Upper lobe of right lung (tissue), 1 donor: ENCODE measurements around the gene SF3B3. TPM values are rescaled to one million over a fixed set of nuclear protein-coding genes. Genes with fewer than 3 reads are reported as not detected.

Source experiments
- ATAC-seq: fragments of 200-7000 bp; cut with Tn5 transposase; one replicate; pipeline ENCODE4 v1.9.1; 2020; ENCODE audit warnings: mild to moderate bottlenecking, moderate library complexity
- DNase-seq: peaks from one replicate; pipeline ENCODE4 v3.0.0-alpha.2; 2020
- H3K27ac ChIP-seq: fragments of 200-600 bp; one replicate; pipeline ENCODE4 v1.8.0; 2022
- H3K27me3 ChIP-seq: fragments of 200-600 bp; one replicate; pipeline ENCODE4 v1.8.0; 2022; ENCODE audit warnings: mild to moderate bottlenecking
- H3K36me3 ChIP-seq: fragments of 200-600 bp; one replicate; pipeline ENCODE4 v1.8.0; 2022
- H3K4me1 ChIP-seq: fragments of 200-600 bp; one replicate; pipeline ENCODE4 v1.8.0; 2022
- H3K4me3 ChIP-seq: fragments of 200-600 bp; one replicate; pipeline ENCODE4 v1.8.0; 2022; ENCODE audit warnings: mild to moderate bottlenecking
- H3K9me3 ChIP-seq: fragments of 200-600 bp; one replicate; pipeline ENCODE4 v1.8.0; 2022
- intact Hi-C: fragments of 100-400 bp; cut with DNase I; formaldehyde crosslinking; loops from one replicate; pipeline ENCODE4 v1.11.0; 2022
- total RNA-seq: library from RNA; stranded (reverse); fragmentation: NEBNext Ultra II Directional; extraction: Animal tissue kit (Norgen Biotek cat#: 25700); gene quantifications from one replicate; pipeline ENCODE4 v1.2.1, GENCODE V29; 2021
- TF ChIP-seq, protein P1 (sequence below): fragments of 200-600 bp; IDR thresholded peaks from one replicate; pipeline ENCODE4 v1.8.0; 2022; ENCODE audit warnings: antibody characterized with exemption
- donor health status: DM: no; HTN: yes; CAD: no; lungs with severe emphysema.

Gene SF3B3
- total RNA-seq, 1 donor from 2014 or later = 174 TPM

- H3K27ac ChIP-seq = no peak overlapping the region
- no peaks in the 10 kb centered on the region for H3K27me3 ChIP-seq
- no peak overlapping the region for H3K4me3 ChIP-seq
- ATAC-seq (no peak), DNase-seq (no peak)
- H3K36me3 ChIP-seq = peaks cover 100% of the 10 kb centered on the region
- H3K4me1 ChIP-seq = no peaks in the 10 kb centered on the region
- intact Hi-C loops = no loop called here
- TF ChIP-seq, protein P1, sequence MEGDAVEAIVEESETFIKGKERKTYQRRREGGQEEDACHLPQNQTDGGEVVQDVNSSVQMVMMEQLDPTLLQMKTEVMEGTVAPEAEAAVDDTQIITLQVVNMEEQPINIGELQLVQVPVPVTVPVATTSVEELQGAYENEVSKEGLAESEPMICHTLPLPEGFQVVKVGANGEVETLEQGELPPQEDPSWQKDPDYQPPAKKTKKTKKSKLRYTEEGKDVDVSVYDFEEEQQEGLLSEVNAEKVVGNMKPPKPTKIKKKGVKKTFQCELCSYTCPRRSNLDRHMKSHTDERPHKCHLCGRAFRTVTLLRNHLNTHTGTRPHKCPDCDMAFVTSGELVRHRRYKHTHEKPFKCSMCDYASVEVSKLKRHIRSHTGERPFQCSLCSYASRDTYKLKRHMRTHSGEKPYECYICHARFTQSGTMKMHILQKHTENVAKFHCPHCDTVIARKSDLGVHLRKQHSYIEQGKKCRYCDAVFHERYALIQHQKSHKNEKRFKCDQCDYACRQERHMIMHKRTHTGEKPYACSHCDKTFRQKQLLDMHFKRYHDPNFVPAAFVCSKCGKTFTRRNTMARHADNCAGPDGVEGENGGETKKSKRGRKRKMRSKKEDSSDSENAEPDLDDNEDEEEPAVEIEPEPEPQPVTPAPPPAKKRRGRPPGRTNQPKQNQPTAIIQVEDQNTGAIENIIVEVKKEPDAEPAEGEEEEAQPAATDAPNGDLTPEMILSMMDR = no peak
- H3K9me3 ChIP-seq = no peaks in the 10 kb centered on the region
Measured at GRCh38 chr16:70548936-70549335, 25.3 kb downstream of the SF3B3 start.

GRCh38 chr16:70550082-70550481, 26.5 kb downstream of the SF3B3 start:
- DNase-seq (no peak), ATAC-seq (no peak)
- no peaks in the 10 kb centered on the region for H3K27me3 ChIP-seq
- H3K9me3 ChIP-seq = no peaks in the 10 kb centered on the region
- H3K4me1 ChIP-seq = no peaks in the 10 kb centered on the region
- peaks cover 100% of the 10 kb centered on the region for H3K36me3 ChIP-seq
- no peak overlapping the region for H3K4me3 ChIP-seq
- intact Hi-C loops = no loop called here
- no peak overlapping the region for H3K27ac ChIP-seq
- TF ChIP-seq, protein P1 = no peak

DNA sequence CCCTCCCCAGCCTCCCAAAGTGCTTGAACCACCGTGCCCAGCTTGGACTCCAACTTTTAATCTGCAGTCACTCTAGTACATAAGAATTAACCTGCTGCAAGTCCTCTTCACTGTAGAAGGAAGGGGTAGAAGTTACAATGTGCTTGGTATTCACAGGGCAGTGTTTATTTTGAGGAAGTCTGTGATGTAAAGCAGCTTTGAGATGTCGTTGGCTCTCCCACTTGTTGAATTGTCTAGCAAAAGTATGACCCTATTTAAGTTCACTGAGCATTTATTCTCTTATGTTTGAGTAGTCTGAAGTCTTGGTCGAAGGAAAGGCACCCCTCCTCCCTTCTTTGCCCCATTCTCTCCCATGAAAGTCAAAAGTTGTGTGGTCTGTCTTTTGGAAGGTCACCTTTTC, 28.2 kb downstream of the SF3B3 start:
- intact Hi-C loops = no loop called here
- Histone ChIP-seq H3K27ac (no peak overlapping the region), H3K4me3 (no peak overlapping the region), H3K4me1 (no peaks in the 10 kb centered on the region), H3K9me3 (no peaks in the 10 kb centered on the region), H3K27me3 (no peaks in the 10 kb centered on the region), H3K36me3 (peaks cover 100% of the 10 kb centered on the region)
- ATAC-seq (no peak), DNase-seq (no peak)
- TF ChIP-seq, protein P1 = no peak

- H3K4me3 ChIP-seq = no peak overlapping the region
- DNase-seq (no peak), ATAC-seq (no peak)
- H3K9me3 ChIP-seq = no peaks in the 10 kb centered on the region
- TF ChIP-seq, protein P1 = no peak
- intact Hi-C loops = no loop called here
- no peaks in the 10 kb centered on the region for H3K27me3 ChIP-seq
- no peak overlapping the region for H3K27ac ChIP-seq
- peaks cover 100% of the 10 kb centered on the region for H3K36me3 ChIP-seq
- H3K4me1 ChIP-seq = no peaks in the 10 kb centered on the region
Measured at GRCh38 chr16:70552675-70553074, 29.1 kb downstream of the SF3B3 start.

- ATAC-seq (no peak), DNase-seq (no peak)
- TF ChIP-seq, protein P1 = no peak
- no peaks in the 10 kb centered on the region for H3K9me3 ChIP-seq
- H3K4me1 ChIP-seq = no peaks in the 10 kb centered on the region
- no peak overlapping the region for H3K27ac ChIP-seq
- no peak overlapping the region for H3K4me3 ChIP-seq
- no peaks in the 10 kb centered on the region for H3K27me3 ChIP-seq
- intact Hi-C loops = no loop called here
- peaks cover 100% of the 10 kb centered on the region for H3K36me3 ChIP-seq
Measured at GRCh38 chr16:70553645-70554044, 30.0 kb downstream of the SF3B3 start.

GRCh38 chr16:70556063-70556462, 32.4 kb downstream of the SF3B3 start:
- intact Hi-C loops = no loop called here
- peaks cover 100% of the 10 kb centered on the region for H3K36me3 ChIP-seq

More at GRCh38 chr16:70556063-70556462, 32.4 kb downstream of the SF3B3 start:
- Histone ChIP-seq H3K27me3 (no peaks in the 10 kb centered on the region), H3K9me3 (no peaks in the 10 kb centered on the region), H3K27ac (no peak overlapping the region), H3K4me1 (no peaks in the 10 kb centered on the region), H3K4me3 (no peak overlapping the region)
- TF ChIP-seq, protein P1 = no peak
- no peak for DNase-seq
- ATAC-seq = no peak
